ENCODE results near the gene AFG1L.
"Not testable (repeated sequence)": the region's sequence is repeated elsewhere in the genome, so short reads cannot be mapped to it uniquely, and the experiment has no call there.

Gene AFG1L

DNA sequence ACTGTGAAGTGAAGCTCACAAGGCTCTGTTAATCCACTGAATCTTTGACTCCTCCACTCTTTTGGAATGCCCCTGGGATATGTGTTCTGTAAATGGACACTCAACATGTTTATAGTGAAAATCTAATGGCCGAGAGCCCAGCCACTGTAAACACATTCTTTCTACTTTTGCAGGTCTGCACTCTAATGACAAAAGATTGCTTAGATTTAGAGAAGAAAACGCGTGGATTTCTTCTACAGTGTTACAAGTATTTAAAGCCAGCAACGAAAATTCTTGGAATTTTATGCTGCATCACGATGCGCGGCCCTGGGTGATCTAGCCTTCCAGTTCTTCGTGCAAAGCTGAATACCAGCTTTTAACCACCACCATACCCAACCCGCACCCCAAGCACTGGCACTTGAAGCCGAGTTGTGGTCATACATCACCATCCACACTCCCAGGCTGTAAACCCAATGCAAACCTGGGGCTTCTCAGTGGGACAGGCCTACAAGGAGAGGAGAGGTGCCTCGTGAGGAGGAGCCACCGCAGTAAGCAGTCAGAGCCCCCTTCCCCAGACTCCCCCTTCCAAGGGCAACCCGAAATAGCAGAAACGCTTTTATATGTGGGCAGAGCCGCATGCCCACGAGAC, 262.1 kb downstream of the AFG1L start:
- DNase-seq (ENCODE audit: low spot score), result peak; percentile 40

DNA sequence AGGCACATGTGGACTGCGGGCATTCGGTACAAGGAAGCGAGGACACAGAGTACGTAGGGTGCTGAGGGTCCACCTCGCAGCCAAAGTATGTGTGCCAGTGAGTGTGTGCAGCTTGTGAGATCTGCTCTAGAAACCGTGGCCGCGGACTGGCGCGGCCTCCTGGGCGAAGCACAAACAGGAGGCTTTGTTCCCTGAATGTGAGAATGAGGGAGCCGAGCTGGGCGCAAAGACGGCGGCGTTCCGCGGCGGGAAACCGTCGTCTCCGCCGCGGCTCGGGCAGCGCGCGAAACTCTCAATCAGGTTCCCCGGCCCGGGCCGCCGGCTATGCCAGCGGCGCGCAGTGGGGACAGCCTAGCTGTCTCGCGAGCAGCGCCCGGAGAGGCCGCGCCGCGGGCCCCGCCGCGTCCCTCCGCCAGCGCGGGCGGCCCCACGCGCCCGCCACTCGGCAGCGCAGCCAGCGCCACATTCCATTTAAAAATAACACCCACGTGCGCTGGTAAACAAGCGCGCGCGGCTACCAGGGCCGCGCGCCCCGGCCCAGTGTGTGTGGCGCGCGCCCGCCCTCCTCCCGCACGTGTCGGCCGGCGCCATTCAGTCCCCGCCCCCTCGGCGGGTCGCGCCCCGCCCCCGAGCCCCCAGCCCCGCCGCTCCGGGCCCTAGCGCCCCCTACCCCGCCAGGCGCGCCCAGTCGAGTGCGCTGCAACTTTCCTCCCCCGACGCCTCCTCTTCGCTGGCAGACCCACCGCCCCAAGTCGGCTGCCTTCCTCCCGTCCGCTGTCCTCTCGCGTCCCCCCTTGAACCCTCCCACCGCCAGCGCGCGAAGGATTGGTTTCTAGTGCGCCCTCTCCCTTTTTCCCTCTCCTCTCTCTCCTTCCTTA, 262.9 kb downstream of the AFG1L start:
- peak; percentile 60 for DNase-seq (ENCODE audit: low spot score)

- peak; percentile 89 for DNase-seq (ENCODE audit: low spot score)
Observed at GRCh38 chr6:108558372-108559096, 263.7 kb downstream of the AFG1L start.

DNA sequence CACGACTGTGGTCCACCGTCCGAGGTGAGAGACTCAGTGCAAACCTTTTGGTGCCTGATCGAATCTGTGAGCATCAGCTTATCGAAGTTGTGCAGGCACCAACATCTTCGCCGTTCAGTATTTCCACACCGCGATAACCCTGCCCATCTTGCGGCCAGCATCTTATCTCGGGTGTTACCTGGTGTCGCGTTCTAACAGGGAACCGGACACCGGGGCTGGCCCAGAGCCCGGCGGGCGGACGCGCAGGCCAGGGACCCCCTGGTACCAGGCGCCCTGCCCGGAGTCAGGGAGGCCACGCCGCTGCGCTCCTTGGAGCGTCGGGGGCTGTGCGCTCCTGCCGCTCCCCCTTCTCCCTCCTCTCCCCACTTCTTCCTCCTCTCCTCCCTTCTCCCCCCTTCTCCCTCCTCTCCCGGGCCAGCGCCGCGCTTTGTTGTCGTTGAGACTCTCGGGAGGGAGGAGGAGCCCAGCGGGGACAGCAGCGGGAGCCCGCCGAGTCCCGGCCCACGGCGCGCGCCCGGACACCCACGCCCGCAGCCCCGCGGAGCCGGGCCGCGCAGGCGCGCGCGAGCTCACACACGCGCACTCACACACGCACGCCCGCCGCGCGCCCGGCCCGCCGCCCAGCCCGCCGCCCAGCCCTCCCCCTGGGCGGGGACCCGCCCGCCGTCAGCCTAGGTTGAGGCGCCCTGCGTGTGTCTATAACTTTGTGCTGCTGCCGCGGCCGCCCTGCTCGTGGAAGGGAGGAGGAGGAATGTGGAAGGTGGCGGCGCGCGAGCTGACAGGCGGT, 264.4 kb downstream of the AFG1L start:
- peak; percentile 84 for DNase-seq (ENCODE audit: low spot score)

GRCh38 chr6:108559884-108560462, 265.1 kb downstream of the AFG1L start:
- peak; percentile 62 for DNase-seq (ENCODE audit: low spot score)

DNA sequence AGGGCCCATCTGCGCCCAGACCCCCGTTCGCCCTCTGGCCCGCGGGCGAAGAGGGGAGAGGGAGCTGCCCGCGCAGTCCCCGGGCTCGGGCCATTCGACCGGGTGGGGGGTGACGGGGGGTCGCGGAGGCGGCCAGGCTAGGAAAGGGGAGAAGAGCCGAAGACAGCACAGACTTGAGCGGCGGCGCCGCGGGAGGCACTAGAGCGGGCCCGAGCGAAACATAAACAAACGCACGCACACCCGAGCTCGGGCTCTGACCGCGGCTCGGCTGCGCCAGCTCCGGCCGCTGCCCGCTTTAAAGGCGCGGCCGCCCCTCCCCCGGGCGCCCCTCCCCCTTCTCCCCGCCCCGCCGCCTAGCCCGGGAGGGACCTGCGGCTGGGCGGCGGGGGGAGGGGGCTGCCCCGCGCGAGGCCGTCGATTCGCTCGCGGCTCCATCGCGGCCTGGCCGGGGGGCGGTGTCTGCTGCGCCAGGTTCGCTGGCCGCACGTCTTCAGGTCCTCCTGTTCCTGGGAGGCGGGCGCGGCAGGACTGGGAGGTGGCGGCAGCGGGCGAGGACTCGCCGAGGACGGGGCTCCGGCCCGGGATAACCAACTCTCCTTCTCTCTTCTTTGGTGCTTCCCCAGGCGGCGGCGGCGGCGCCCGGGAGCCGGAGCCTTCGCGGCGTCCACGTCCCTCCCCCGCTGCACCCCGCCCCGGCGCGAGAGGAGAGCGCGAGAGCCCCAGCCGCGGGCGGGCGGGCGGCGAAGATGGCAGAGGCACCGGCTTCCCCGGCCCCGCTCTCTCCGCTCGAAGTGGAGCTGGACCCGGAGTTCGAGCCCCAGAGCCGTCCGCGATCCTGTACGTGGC, 265.8 kb downstream of the AFG1L start, which contains the start of gene FOXO3:
Gene FOXO3, plus strand, starts transcription at position 455 of the 846 bp plus-strand sequence. Its CDS starts 292 bp downstream, at position 747.
- peak; percentile 92 for DNase-seq (ENCODE audit: low spot score)

DNA sequence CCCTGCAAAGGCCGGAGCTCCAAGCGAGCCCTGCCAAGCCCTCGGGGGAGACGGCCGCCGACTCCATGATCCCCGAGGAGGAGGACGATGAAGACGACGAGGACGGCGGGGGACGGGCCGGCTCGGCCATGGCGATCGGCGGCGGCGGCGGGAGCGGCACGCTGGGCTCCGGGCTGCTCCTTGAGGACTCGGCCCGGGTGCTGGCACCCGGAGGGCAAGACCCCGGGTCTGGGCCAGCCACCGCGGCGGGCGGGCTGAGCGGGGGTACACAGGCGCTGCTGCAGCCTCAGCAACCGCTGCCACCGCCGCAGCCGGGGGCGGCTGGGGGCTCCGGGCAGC, 266.4 kb downstream of the AFG1L start:
- DNase-seq (ENCODE audit: low spot score), result not testable (repeated sequence)

DNA sequence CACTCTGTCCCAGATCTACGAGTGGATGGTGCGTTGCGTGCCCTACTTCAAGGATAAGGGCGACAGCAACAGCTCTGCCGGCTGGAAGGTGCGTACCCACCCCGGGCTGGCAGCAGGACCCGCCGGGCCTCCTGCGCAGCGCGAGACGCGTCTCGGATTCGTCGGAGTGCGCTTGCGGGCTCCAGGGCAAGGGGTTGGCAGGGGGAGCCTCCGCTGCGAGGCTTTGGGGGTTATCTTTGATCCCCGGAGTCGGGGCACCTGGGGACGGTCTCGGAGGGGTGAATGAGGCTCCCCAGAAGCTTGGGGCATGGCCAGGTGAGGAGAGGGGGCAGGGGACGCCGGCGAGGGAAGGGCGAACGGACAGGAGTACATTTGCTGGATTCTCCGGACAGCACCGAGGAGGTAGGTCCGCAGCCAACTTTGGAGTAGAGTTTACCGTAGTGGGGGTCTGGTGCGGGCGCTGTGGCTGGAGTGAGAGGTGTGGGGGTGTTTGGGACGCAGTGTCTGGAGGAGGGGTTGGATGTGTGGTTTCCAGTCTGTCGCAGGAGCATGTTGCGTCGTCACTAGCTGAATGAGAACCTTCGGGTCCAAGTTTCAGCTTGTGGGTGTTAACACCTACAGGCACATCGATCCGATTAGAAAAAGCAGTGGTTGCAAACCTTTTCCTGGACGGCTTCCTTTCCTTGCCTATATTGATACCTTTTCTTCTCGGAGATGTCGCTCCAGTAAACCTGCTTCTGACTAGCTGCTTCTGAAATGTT, 267.1 kb downstream of the AFG1L start:
- peak; percentile 24 for DNase-seq (ENCODE audit: low spot score)

GRCh38 chr6:108562503-108562993, 267.7 kb downstream of the AFG1L start:
- DNase-seq (ENCODE audit: low spot score), result peak; percentile 71

GRCh38 chr6:108563292-108563691, 268.4 kb downstream of the AFG1L start:
- no peak for DNase-seq (ENCODE audit: low spot score)

- peak; percentile 75 for DNase-seq (ENCODE audit: low spot score)
Observed at GRCh38 chr6:108564178-108564577, 269.3 kb downstream of the AFG1L start.

DNA sequence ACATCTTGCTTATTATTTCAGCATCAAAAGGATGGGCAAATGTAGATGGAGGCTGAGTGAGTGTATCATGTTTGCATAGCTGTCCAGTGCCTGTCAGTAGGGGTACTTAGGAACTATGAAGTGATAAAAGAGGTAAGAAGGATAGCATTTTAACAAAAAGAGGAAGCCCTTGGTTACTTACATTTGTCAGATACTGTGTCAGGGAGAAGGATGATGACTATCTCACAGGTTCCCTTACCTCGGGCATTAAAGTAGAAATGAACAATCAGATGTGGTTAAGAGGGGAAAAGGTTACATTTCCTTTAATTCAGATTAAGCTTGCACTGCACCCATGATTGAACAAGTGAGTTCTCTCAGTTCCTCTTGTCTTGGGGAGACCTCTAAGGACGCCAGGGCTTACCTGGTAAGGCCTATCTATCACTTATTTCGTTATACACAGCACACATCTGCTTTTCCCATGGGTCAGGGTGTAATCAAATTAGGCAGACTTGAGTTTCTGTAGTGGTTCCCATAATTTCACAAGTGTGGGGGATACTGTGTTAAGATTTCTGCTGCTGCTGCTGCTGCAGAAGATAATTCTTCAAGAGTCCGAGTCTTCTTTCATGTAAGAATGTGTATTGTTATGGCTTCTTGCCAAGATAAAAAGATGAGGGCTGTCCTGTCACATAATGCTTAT, 270.4 kb downstream of the AFG1L start:
- no peak for DNase-seq (ENCODE audit: low spot score)

DNA sequence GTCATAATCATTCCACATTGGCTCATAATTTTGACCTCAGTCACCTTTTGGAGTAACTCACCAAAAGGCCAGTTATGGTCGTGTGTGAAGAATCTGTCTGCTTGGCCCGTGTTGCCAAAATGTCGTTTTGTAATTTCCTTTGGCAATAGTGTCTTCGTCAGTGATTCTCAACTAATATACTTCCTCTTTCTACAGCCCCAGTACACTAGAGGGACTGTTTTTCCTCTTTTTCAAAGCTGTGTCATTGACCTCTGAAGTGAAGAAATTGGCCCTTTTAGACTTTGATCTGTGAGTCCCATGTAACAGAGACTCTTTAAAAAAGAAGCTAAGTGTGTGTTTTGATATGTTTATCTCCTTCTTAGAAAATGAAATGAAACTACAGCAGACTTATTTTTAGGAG, 271.0 kb downstream of the AFG1L start:
- no peak for DNase-seq (ENCODE audit: low spot score)

- DNase-seq (ENCODE audit: low spot score), result no peak
Observed at GRCh38 chr6:108566406-108566805, 271.6 kb downstream of the AFG1L start.

- no peak for DNase-seq (ENCODE audit: low spot score)
Observed at GRCh38 chr6:108568101-108568500, 273.2 kb downstream of the AFG1L start.

DNA sequence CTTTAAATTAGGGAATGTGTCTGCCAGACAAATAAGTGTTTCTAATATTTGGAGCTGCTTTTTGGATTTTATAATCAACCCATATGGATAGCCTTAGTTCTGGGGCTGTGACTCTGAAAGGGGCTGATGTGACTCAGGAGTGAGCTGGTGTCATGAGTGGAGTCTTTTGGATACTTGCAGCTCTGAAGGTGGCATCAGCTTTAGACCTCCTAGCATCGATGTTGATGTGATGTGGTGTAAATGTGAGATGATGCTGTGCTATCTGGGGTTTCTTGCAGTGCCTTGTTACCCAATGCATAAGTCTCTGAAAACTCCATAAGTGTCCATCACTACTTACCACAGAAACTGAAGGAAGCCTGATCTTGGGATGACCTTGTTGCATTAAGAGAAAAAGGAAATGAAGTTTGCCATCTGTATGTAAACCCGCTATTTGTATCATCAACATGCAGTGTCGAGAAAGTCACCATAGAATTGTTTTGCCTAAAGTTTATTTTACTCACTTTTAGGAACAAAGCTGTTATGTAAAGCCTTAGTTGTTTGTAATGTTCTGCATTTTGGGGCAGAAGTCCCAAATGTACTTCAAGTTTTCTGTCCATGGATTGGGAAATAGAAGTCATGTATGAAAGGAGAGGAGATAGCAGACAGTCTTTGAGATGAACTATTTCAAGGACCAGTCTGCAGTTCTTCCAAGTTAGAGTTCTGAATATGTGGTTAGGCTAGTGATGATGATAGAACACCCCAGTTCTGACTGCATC, 273.9 kb downstream of the AFG1L start:
- DNase-seq (ENCODE audit: low spot score), result no peak

GRCh38 chr6:108570517-108570916, 275.7 kb downstream of the AFG1L start:
- DNase-seq (ENCODE audit: low spot score), result no peak

GRCh38 chr6:108574457-108575141, 279.7 kb downstream of the AFG1L start:
- no peak for DNase-seq (ENCODE audit: low spot score)
